PFSK-1 (cell line): ENCODE measurements around the gene WRAP73.

Experiments used
- FOXP2 ChIP-seq: optimal IDR thresholded peaks from 2 replicates; pipeline ENCODE3; 2011; ENCODE audit warnings: borderline replicate concordance, control low read depth, inconsistent platforms; ENCODE audit not compliant: insufficient read depth; ENCODE audit errors: extremely low read length, extremely low read depth
- POLR2AphosphoS5 ChIP-seq: IDR thresholded peaks from 2 replicates; pipeline ENCODE4 v1.6.1; 2012; ENCODE audit warnings: low read depth, mild to moderate bottlenecking, control low read depth, low read length, moderate library complexity
- SIN3A ChIP-seq: IDR thresholded peaks from 2 replicates; pipeline ENCODE4 v1.6.1; 2012; ENCODE audit warnings: mild to moderate bottlenecking, low read length, moderate library complexity, borderline replicate concordance; ENCODE audit not compliant: insufficient read depth
- TAF1 ChIP-seq: IDR thresholded peaks from 2 replicates; pipeline ENCODE4 v1.6.1; 2012; ENCODE audit warnings: low read length, control low read depth, borderline replicate concordance; ENCODE audit not compliant: insufficient read depth
- TF ChIP-seq, protein P1 (sequence below), 2 experiments: IDR thresholded peaks; 2 replicates each; pipeline versions ENCODE4 v1.6.1 to v1.8.0; 2011 to 2012; ENCODE audit warnings: low read depth in 2 of 2, low read length in 2 of 2, control low read depth in 1 of 2, inconsistent platforms in 1 of 2, mild to moderate bottlenecking in 1 of 2, moderate library complexity in 1 of 2; ENCODE audit not compliant: insufficient read depth in 1 of 2

WRAP73 gene

DNA sequence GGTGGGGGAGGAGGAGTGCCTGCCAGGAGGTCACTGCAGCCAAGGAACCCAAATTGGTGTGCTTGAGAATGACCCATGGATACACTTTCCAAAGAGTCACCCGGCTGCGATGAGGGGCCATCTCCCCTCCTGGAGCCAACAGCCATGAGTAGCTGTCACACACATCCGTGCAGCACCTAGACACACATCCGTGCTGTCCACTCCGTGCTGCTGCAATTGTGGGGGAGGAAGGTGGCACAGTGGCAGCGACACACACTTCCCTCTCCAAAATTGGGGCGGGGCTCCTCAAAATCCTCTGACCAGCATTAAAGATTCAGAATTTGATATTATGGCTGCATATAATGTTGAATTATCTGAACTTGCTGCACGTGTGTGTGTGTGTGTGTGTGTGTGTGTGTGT, 18.2 kb upstream of the WRAP73 start:
- TF ChIP-seq POLR2AphosphoS5 (no peak), SIN3A (no peak), FOXP2 (no peak), TAF1 (no peak)
- TF ChIP-seq, protein P1, sequence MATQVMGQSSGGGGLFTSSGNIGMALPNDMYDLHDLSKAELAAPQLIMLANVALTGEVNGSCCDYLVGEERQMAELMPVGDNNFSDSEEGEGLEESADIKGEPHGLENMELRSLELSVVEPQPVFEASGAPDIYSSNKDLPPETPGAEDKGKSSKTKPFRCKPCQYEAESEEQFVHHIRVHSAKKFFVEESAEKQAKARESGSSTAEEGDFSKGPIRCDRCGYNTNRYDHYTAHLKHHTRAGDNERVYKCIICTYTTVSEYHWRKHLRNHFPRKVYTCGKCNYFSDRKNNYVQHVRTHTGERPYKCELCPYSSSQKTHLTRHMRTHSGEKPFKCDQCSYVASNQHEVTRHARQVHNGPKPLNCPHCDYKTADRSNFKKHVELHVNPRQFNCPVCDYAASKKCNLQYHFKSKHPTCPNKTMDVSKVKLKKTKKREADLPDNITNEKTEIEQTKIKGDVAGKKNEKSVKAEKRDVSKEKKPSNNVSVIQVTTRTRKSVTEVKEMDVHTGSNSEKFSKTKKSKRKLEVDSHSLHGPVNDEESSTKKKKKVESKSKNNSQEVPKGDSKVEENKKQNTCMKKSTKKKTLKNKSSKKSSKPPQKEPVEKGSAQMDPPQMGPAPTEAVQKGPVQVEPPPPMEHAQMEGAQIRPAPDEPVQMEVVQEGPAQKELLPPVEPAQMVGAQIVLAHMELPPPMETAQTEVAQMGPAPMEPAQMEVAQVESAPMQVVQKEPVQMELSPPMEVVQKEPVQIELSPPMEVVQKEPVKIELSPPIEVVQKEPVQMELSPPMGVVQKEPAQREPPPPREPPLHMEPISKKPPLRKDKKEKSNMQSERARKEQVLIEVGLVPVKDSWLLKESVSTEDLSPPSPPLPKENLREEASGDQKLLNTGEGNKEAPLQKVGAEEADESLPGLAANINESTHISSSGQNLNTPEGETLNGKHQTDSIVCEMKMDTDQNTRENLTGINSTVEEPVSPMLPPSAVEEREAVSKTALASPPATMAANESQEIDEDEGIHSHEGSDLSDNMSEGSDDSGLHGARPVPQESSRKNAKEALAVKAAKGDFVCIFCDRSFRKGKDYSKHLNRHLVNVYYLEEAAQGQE (IDR thresholded peaks at IDR 0.05; ENCODE audit: insufficient read depth in 1 of 2, low read depth in 2 of 2, low read length in 2 of 2) = no peak

- no peak for TF ChIP-seq SIN3A
- TF ChIP-seq POLR2AphosphoS5 = no peak
- TF ChIP-seq TAF1 = no peak
- TF ChIP-seq, protein P1 (IDR thresholded peaks at IDR 0.05; ENCODE audit: insufficient read depth in 1 of 2, low read depth in 2 of 2, low read length in 2 of 2) = no peak
- no peak for TF ChIP-seq FOXP2
Observed at GRCh38 chr1:3664700-3665375, 14.9 kb upstream of the WRAP73 start.

DNA sequence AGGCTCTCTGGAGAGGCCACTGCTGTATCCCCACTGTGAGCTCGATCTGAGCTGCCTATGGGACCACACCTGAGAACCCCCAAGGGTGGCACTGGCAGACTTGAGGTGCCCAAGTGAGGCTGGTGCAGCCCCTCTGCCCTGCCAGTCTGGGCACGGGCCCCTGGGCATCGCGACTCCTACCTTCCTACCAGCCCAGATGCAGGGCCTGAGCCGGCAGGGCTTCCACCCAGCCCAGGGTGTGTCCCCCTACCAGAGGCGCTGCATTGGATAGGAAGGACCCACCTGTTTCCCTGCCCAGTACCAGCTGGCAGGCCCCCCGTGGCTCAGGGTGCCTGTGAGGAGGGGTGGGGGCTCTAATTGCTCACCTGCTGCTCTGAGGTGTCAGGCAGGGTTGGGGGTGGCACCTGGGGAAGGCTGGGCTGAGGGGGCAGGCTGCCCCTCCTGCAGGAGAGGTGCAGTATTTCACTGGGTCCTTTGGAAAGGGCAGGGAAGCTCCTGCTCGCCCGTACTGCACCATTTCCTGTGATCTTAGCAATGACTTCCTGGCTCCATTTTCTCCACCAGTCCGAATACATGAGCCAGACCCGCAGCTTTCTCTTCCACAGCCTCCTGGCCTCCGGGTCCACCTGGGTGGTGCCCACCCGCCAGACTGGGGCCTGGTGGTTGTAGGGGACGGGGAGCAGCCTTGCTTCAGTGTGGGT, 14.2 kb upstream of the WRAP73 start:
- TF ChIP-seq, protein P1 (IDR thresholded peaks at IDR 0.05; ENCODE audit: insufficient read depth in 1 of 2, low read depth in 2 of 2, low read length in 2 of 2) = no peak
- TF ChIP-seq SIN3A (no peak), FOXP2 (no peak), TAF1 (no peak), POLR2AphosphoS5 (no peak)

DNA sequence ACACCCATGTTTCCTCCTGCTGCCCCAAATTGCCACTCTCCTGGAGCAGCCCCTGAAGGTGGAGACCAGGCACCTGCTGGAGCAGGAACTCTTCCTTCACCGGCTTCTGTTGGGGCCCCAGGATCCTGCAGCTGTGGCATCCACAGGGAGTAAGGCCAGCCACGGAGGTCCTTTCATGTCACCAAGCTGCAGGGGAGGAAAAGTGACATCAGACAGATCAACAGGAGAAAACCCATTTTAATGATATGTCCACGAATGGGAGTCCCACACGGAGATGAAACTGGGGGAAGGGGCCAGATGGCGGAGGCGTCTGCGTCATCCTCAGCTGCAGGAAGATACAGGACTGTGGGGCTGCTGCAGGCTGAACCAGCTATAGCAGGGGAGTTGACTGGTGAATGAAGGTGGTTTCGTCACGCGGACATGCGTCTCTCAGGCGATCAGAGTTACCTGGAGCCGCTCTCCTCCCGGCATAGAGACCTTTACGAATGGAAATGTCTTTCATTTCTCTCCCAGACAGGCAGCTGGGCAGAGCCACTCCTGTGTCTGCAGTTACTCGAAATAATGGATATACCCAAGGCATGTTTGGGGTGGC, 12.3 kb upstream of the WRAP73 start:
- TF ChIP-seq TAF1 = no peak
- no peak for TF ChIP-seq SIN3A

DNA sequence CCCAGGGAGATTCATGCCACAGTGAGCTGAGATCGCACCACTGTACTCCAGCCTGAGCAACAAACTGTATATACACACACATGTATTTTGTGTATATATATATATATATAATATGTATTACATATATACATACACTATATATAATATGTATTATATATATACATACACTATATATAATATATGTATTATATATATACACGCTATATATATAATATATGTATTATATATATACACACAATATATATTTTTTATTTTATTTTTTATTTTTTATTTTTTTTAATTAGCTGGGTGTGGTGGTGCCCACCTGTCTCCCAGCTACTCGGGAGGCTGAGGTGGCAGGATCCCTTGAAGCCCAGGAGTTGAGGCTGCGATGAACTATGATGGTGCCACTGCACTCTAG, 11.7 kb upstream of the WRAP73 start:
- TF ChIP-seq FOXP2 (no peak), TAF1 (no peak), POLR2AphosphoS5 (no peak)
- TF ChIP-seq, protein P1 (IDR thresholded peaks at IDR 0.05; ENCODE audit: insufficient read depth in 1 of 2, low read depth in 2 of 2, low read length in 2 of 2) = no peak
